Ovary (tissue), 9 donors: ENCODE measurements around the gene RNPEPL1. TPM values are rescaled to one million over a fixed set of nuclear protein-coding genes. Genes with fewer than 3 reads are reported as not detected.

Experiments
- DNase-seq, 5 donors: peaks; one replicate each; pipeline ENCODE4 v3.0.0-alpha.2; 2019 to 2020
- H3K27ac ChIP-seq, 2 donors: fragments of 200-600 bp; one replicate each; pipeline versions ENCODE4 v1.5.1 to v1.8.0; 2019 to 2022
- H3K27me3 ChIP-seq: fragments of 200-600 bp; one replicate; pipeline ENCODE4 v1.8.0; 2022
- H3K36me3 ChIP-seq: fragments of 200-600 bp; sonication (generic); one replicate; pipeline ENCODE4 v1.5.1; 2019
- H3K4me1 ChIP-seq: one replicate; pipeline ENCODE4 v1.8.1; 2013; ENCODE audit warnings: mild to moderate bottlenecking, moderate library complexity; ENCODE audit not compliant: insufficient read depth
- H3K4me3 ChIP-seq: fragments of 200-600 bp; sonication (generic); one replicate; pipeline ENCODE4 v1.5.1; 2017
- H3K9me3 ChIP-seq, 2 donors: fragments of 200-600 bp in 1 of 2; sonication (generic) in 1 of 2; one replicate each; pipeline versions ENCODE4 v1.5.1 to v1.8.1; 2013 to 2019; ENCODE audit warnings: mild to moderate bottlenecking in 1 of 2, moderate library complexity in 1 of 2
- CTCF ChIP-seq, 3 donors: fragments of 450-650 bp in 2 of 3; fragments of 200-600 bp in 1 of 3; IDR thresholded peaks; one replicate each; pipeline versions ENCODE4 v1.5.1 to v1.8.0; 2016 to 2022; ENCODE audit warnings: antibody characterized with exemption in 3 of 3, mild to moderate bottlenecking in 1 of 3
- EP300 ChIP-seq: sonication (generic); formaldehyde crosslinking; IDR thresholded peaks from one replicate; pipeline ENCODE4 v1.6.1; 2017; ENCODE audit warnings: antibody characterized with exemption
- POLR2A ChIP-seq: fragments of 450-650 bp; IDR thresholded peaks from one replicate; pipeline ENCODE4 v1.6.1; 2017; ENCODE audit warnings: antibody characterized with exemption, mild to moderate bottlenecking, moderate library complexity
- WGBS, 3 donors: extraction: QIAGEN DNeasy Blood & Tissue Kit in 1 of 3; methylation state at CpG; one replicate each; pipeline versions ENCODE4 v1.1.5 to v1.1.7; 2013 to 2017; 5-methylcytosine and 5-hydroxymethylcytosine counted together
- intact Hi-C, 4 donors: fragments of 100-400 bp; cut with DNase I; formaldehyde crosslinking; loops; one replicate each; pipeline versions ENCODE4 v1.11.0 to v1.15.1; 2022 to 2023
- polyA plus RNA-seq, 2 donors: library from polyadenylated mRNA; stranded (reverse); fragments of 200-250 nt in 1 of 2; fragments of 350-450 nt in 1 of 2; fragmentation: Illumina TruSeq in 1 of 2; extraction: RNeasy Lipid Tissue Mini Kit (QIAGEN cat#74804) in 1 of 2; gene quantifications; one replicate each; pipeline ENCODE4 v1.2.3, GENCODE V29; 2013 to 2014
- total RNA-seq, 7 donors: library from RNA; depleted of rRNA in 2 of 7; stranded (reverse); fragments of >200 nt in 2 of 7; fragmentation: NEBNext Ultra II Directional in 3 of 7; extraction: Animal tissue kit (Norgen Biotek cat#: 25700) in 3 of 7; gene quantifications; one replicate each; pipeline versions ENCODE4 v1.1.0 to v1.2.4, GENCODE V29; 2016 to 2023
- donor health status: DM: no; HTN: no; CAD: no; lungs with moderate emphysema.
- donor health status: DM: no; HTN: no; CAD: no.
- donor health status: Bipolar disorder and iron deficiency.
- donor health status: DM: yes; HTN: yes; CAD: no.
- donor health status: DM: no; HTN: no; CAD: no.
- donor health status: DM: yes; HTN: yes; CAD: no.

The RNPEPL1 gene
- total and polyA plus RNA-seq, 9 donors, result 3.5 to 27.3 (median 23.2) TPM

GRCh38 chr2:240585101-240585500, 16.8 kb downstream of the RNPEPL1 start:
- no peaks in the 10 kb centered on the region for H3K36me3 ChIP-seq
- peaks cover 23% of the 10 kb centered on the region for H3K4me1 ChIP-seq
- no peaks in the 10 kb centered on the region for H3K27me3 ChIP-seq
- no peak overlapping the region for H3K27ac ChIP-seq
- intact Hi-C loops, result no loop called here
- peak overlapping the region; percentile 84 for H3K4me3 ChIP-seq
- no peaks in the 10 kb centered on the region for H3K9me3 ChIP-seq
- no peak for TF ChIP-seq POLR2A
- TF ChIP-seq EP300, result no peak
- TF ChIP-seq CTCF (IDR thresholded peaks at IDR 0.05), result no peak
- WGBS, 3 donors, result 63 to 71% (median 68%) methylated on average over 6 of the region's 6 CpGs
- peak in 2 of 5 donors; percentile 20 to 35 for DNase-seq

- no peaks in the 10 kb centered on the region for H3K27me3 ChIP-seq
- WGBS, 3 donors, result 2 to 3% (median 2%) methylated on average over 20 of the region's 20 CpGs
- peak overlapping the region; percentile 84 for H3K4me3 ChIP-seq
- H3K36me3 ChIP-seq, result no peaks in the 10 kb centered on the region
- peaks cover 21% of the 10 kb centered on the region for H3K4me1 ChIP-seq
- intact Hi-C loops, result no loop called here
- no peaks in the 10 kb centered on the region for H3K9me3 ChIP-seq
- TF ChIP-seq EP300, result no peak
- TF ChIP-seq CTCF (IDR thresholded peaks at IDR 0.05), result no peak
- TF ChIP-seq POLR2A, result no peak
- DNase-seq, result peak in 2 of 5 donors; percentile 27 to 37
- H3K27ac ChIP-seq, result peak overlapping the region; percentile 93 to 95
Observed at GRCh38 chr2:240585681-240586197, 17.5 kb downstream of the RNPEPL1 start.

- peak; percentile 97 to 98 (median 97) for DNase-seq
- Histone ChIP-seq H3K4me3 (peak within 1 kb of the TSS; percentile 84), H3K4me1 (peaks cover 21% of the 10 kb centered on the region), H3K9me3 (no peaks in the 10 kb centered on the region), H3K27me3 (no peaks in the 10 kb centered on the region), H3K27ac (peak within 1 kb of the TSS; percentile 93 to 95), H3K36me3 (no peaks in the 10 kb centered on the region)
- intact Hi-C loops, result no loop called here
- TF ChIP-seq CTCF (IDR thresholded peaks at IDR 0.05) (no peak), POLR2A (peak; percentile 44), EP300 (no peak)
- WGBS, 3 donors, result 0 to 1% (median 0%) methylated on average over 61 to 88 of the region's 88 CpGs
Observed at GRCh38 chr2:240586198-240586918, 18.1 kb downstream of the RNPEPL1 start, which contains the start of gene CAPN10. CAPN10 (plus strand) TSS chr2:240586734; CDS start chr2:240586912, 178 bp downstream.

- Histone ChIP-seq H3K9me3 (no peaks in the 10 kb centered on the region), H3K4me1 (peaks cover 21% of the 10 kb centered on the region), H3K4me3 (peak overlapping the region; percentile 84), H3K36me3 (no peaks in the 10 kb centered on the region), H3K27ac (peak overlapping the region in 1 of 2 donors; percentile 95), H3K27me3 (no peaks in the 10 kb centered on the region)
- 2 to 5% (median 2%) methylated on average over 36 to 62 of the region's 62 CpGs for WGBS, 3 donors
- intact Hi-C loops, result no loop called here
- peak in 3 of 5 donors; percentile 21 to 51 (median 30) for DNase-seq
- TF ChIP-seq CTCF (IDR thresholded peaks at IDR 0.05) (no peak), POLR2A (no peak), EP300 (no peak)
Observed at GRCh38 chr2:240586919-240587800, 18.9 kb downstream of the RNPEPL1 start.
